Lower leg skin (tissue), 3 donors: ENCODE results near the gene PLXDC2.

Experiments
- POLR2A ChIP-seq, 2 donors: fragments of 450-650 bp; IDR thresholded peaks; one replicate each; pipeline ENCODE4 v1.6.1; 2016 to 2017; ENCODE audit warnings: antibody characterized with exemption in 2 of 2, mild to moderate bottlenecking in 1 of 2, moderate library complexity in 1 of 2
- TF ChIP-seq, protein P1 (sequence below), 3 donors: fragments of 450-650 bp; IDR thresholded peaks; one replicate each; pipeline ENCODE4 v1.5.1; 2016; ENCODE audit warnings: antibody characterized with exemption in 3 of 3, mild to moderate bottlenecking in 3 of 3, moderate library complexity in 2 of 3

DNA sequence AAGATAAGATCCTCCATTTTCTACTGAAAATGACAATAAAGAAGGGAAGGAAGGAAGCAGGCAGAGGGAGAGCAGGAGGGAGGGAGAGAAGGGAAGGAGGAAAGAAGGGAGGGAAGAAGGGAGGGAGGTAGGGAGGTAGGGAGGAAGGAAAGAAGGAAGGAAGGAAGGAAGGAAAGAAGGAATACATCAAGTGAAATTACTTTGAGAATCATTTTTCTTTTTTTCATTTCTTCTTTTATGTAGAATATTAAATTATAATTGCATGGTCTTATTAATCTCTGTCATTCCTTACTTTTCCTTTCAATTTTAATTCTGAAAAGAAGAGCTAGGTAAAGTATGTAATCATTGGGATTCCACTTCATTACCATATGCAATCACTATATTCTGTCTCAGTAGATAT lies 97.8 kb downstream of the PLXDC2 start:
- TF ChIP-seq POLR2A (IDR thresholded peaks at IDR 0.05): no peak
- TF ChIP-seq, protein P1, sequence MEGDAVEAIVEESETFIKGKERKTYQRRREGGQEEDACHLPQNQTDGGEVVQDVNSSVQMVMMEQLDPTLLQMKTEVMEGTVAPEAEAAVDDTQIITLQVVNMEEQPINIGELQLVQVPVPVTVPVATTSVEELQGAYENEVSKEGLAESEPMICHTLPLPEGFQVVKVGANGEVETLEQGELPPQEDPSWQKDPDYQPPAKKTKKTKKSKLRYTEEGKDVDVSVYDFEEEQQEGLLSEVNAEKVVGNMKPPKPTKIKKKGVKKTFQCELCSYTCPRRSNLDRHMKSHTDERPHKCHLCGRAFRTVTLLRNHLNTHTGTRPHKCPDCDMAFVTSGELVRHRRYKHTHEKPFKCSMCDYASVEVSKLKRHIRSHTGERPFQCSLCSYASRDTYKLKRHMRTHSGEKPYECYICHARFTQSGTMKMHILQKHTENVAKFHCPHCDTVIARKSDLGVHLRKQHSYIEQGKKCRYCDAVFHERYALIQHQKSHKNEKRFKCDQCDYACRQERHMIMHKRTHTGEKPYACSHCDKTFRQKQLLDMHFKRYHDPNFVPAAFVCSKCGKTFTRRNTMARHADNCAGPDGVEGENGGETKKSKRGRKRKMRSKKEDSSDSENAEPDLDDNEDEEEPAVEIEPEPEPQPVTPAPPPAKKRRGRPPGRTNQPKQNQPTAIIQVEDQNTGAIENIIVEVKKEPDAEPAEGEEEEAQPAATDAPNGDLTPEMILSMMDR (IDR thresholded peaks at IDR 0.05): no peak
